Urothelium cell line (cell line): ENCODE data around the gene MICAL2.

ENCODE experiments used
- DNase-seq: peaks from one replicate; pipeline ENCODE4 v3.0.0; 2011; ENCODE audit warnings: low spot score, mixed read lengths
- FAIRE-seq: peaks from 2 replicates; lab custom pipeline; 2011; peaks lifted over from hg19 to GRCh38; lab: Jason Lieb, UNC

Gene MICAL2

DNA sequence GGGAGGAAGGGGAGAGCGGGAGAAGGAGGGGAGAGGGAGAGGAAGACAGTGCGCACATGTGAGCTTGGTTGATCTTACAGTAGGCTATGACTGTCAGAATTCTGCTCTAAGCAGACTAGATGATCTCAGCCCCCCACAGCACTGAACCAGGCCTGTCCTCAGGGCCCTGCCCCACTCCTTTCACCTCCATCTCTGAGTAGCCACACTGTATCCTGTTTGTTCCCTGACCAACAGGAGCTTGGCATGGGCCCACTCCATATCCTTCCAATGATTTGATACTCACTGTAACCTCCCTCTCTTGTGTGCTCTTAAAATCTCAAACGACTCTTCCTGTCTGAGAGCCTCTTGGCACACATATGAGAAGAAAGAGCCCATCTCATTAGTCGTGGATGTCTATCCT, 180.9 kb downstream of the MICAL2 start:
- no peak for DNase-seq

DNA sequence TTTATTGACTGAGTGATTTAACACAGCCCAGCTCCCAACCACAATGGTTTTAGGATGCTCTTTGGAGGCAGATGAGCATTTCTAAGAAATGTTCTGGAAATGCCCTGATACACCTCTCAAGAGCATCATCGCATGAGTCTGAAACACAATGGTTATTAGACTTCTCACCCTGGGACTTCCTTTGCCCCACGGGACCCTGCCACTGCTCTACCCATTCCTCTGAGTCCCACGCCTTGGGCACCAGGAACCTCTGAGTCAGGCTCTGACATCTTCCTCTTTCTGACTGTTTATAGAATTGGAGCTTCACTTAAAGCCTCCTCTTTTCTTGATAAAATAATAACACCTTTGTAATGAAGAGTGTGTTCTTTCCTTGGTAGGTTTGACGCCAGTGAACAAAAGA, 181.4 kb downstream of the MICAL2 start:
- DNase-seq (no peak), FAIRE-seq (no peak)

More for the DNA sequence above, 180.9 kb downstream of the MICAL2 start:
- FAIRE-seq = no peak

DNA sequence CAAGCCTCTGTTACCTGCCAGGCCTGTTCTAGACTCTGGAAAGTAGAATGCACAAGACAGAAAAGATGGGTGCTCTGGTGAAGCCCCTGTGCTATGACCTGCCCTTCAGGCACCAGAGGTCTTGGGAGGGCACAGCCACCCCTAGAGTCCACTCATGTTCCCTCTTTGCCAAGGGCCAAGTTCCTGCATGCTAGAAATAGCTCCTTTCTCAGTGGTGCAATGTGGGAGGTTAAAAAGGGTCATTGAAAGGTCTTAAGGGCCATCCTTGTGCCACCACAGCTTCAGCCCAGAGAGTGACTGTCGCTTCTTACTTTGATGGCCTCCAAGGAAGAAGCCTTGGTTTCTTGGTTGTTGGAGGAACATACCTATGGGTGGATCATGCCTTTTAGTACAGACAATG, 182.4 kb downstream of the MICAL2 start:
- FAIRE-seq = no peak

DNA sequence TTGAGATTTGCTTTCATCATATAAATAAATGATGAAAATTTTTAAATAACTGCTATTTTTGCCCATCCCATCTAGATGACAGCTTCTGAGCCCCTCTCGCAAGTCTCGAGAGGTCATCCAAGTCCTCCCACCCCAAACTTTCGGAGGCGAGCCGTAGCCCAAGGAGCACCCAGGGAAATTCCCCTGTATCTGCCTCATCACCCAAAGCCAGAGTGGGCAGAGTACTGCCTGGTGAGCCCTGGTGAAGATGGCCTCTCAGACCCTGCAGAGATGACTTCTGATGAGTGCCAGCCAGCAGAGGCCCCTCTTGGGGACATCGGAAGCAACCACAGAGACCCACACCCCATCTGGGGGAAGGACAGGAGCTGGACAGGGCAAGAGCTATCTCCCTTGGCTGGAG, 183.1 kb downstream of the MICAL2 start:
- no peak for FAIRE-seq
- DNase-seq = no peak

More for the DNA sequence above, 182.4 kb downstream of the MICAL2 start:
- no peak for DNase-seq

DNA sequence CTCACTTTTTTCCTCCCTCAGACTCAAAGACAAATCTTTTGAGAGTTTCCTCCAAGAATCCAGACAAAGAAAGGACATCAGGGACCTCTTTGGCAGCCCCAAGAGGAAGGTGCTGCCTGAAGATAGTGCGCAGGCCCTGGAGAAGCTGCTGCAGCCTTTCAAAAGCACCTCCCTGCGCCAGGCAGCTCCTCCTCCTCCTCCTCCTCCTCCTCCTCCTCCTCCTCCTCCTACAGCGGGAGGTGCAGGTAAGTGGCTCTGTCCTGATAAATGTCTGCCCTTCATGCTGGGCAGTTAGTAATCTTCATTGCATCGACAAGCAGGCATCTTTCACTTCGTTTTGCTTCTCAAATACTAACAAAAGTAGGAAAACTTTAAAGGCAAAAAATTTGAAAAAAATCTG, 184.2 kb downstream of the MICAL2 start:
- DNase-seq (no peak), FAIRE-seq (no peak)

DNA sequence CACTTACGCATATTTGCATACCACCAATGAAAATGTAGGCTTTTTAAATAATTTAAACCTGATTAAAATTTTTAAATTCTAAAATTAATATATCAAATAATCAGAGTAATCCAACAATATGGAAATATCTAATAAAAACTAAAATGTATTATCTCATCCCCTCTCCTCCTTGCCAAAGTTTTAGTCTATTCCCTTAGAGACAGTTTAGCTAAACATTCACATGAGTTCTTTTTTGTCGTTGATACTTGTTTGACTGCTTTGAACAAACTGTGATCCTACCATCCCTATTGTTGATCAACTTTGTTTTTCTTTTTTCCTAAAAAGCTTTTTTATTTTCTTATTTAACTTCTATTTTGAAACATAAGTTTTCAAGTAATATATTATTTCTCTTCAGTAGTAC, 185.6 kb downstream of the MICAL2 start:
- no peak for FAIRE-seq
- no peak for DNase-seq

DNA sequence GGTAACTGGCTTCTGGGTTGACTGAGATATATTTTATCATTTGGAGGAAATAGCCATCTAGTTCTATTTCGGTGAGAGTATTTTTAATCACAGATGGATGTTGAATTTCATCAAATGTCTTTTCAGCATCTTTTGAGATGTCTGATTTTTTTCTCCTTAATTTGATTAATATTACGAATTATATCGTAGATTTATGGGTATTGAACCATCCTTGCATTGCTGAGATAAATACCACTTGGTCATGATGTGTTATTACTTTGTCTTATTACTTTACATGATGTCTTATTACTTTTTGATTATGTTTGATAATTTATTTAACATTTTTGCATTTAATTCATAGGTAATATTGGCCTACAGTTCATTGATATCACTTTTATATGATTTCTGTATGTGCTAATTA, 188.2 kb downstream of the MICAL2 start:
- FAIRE-seq (no peak), DNase-seq (no peak)

DNA sequence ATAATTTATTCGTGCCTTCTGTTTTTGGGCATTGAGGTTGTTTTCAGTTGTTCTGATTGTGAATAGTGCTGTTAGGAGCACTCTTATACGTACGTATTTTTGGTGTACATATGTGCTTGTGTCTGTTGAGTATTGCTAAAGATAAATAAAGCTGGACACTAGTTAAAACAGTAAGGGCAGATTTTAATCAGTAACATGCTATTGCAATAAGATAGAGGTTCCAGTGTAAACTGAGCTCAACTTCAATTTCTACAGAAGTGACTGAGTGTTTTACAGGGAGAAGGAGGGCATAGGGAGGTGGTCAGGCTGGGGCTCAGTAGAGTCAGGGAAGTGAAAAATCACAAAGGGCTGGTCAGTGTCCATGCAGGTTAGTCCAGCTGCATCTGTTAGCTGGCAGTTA, 191.0 kb downstream of the MICAL2 start:
- FAIRE-seq = no peak
- DNase-seq = no peak

DNA sequence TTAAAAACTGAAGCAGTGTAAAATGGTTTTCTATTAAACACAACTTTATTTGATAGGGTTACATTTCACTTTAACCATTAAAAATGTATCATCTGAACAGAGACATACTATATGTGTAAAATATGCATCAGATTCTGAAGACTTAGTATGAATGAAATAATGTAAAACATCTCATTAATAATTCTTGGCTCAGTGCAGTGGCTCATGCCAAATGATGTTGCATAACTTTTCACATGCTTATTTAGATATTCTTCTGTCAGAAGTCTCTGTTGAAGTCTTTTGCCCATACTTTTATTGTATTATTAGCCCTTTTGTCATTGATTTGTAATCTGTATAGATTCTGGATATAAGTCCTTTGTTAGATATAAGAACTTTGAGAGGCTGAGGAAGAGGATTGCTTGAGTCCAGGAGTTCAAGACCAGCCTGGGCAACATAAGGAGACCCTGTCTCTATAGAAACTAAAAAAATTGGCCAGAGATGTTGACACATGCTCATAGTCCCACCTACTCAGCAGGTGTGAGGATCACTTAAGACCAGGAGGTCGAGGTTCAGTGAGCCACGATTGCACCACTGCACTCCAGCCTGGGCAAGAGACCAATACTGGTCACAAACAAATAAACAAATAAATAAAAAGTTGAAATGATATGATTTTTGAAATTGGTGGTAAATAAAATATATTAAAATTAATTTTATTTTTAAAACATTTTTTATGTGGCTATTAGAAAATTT, 193.2 kb downstream of the MICAL2 start:
- FAIRE-seq = no peak

DNA sequence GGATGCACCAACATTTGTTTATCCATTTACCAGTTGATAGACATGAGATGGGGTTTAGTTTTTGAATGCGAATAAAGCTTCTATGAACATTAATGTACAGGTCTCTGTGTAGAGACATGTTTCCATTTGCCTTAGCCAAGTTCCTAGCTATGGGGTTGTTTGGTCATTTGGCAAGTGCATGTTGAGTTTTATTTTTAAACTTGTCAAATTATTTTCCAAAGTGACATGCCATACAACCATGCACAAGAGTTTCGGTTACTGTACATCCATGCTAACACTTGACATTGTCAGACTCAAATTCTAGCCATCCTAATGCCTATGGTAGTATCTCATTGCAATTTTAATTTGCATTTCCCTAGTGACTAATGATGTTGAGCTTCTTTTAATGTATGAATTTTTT, 196.4 kb downstream of the MICAL2 start:
- FAIRE-seq (no peak), DNase-seq (no peak)

More for the DNA sequence above, 193.2 kb downstream of the MICAL2 start:
- DNase-seq = no peak

DNA sequence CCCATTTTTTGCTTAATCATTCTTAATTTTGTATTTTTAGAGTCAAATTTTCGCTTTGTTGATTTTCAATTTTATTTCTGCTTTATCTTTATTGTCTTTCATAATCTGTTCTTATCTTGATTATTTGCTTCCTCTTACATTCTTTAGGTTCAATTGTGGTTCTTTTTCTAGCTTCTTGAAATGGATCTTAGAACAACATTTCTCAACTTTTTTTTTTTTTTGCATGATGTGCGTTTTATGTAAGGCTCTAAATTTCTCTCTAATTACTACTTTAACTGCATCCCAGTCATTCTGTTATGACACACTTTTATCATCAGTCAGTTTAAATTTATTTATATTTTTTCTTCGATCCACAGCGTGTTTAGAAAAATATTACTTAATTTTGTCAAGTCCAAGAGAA, 201.7 kb downstream of the MICAL2 start:
- DNase-seq (no peak), FAIRE-seq (no peak)
